ENCODE results near the gene HBS1L.

- TF ChIP-seq CTCF (IDR thresholded peaks at IDR 0.05) (no peak), POLR2A (IDR thresholded peaks at IDR 0.05) (no peak)
Measured at GRCh38 chr6:135004399-135004798, 50.2 kb downstream of the HBS1L start.
